Activated CD4-positive, alpha-beta T cell treated with anti-CD3 and anti-CD28 coated beads, Interleukin-2, amount 50 U/mL, for 4 hours (primary cell): Measurements from ENCODE around the gene PLSCR3.
A peak's percentile ranks its signal among the peaks of the same experiment; 100 is the strongest.

Experiments
- DNase-seq, 2 experiments: peaks; one replicate each; pipeline ENCODE4 v3.0.0-alpha.2; 2020

PLSCR3 gene

DNA sequence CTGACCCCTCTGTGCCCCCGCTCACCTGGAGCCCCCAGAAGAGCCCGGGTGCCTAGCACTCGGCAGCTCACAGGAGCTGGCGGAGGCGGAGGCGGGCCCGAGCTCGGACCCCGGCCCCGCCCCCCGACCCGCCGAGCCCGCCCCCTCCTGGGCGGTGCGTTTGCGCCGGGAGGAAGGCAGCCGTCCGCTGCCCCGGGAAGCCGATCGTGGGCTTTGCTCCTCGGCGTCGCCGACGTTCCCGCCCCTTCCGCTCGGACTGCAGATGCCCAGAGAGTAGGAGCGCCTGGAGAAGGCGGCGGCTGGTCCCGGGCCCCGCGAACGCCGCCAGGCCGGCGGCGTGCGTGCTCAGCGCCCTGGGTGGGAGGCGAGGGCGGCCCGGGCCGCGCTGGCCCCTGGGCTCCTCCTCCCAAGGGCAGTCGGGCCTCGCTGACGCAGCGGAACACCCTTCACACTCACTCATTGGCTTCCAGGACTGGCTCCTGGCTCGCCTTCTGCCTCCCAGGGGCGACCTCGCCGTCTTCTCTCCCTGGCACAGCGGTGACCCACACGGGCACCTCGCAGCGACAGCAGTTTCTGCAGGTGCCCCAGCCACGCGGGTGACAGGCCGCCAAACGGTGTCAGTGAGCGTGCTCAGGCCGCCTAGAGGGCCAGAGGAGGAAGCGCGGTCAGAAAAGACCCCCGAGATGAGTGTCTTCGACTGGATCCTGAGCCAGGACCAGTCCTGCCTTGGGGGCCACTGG, at the start of gene PLSCR3:
Gene PLSCR3 (minus strand): TSS at position 74 of the 740 bp plus-strand sequence. CDS start 415 bp downstream, outside the sequence.
- DNase-seq: peak; percentile 69 to 72

DNA sequence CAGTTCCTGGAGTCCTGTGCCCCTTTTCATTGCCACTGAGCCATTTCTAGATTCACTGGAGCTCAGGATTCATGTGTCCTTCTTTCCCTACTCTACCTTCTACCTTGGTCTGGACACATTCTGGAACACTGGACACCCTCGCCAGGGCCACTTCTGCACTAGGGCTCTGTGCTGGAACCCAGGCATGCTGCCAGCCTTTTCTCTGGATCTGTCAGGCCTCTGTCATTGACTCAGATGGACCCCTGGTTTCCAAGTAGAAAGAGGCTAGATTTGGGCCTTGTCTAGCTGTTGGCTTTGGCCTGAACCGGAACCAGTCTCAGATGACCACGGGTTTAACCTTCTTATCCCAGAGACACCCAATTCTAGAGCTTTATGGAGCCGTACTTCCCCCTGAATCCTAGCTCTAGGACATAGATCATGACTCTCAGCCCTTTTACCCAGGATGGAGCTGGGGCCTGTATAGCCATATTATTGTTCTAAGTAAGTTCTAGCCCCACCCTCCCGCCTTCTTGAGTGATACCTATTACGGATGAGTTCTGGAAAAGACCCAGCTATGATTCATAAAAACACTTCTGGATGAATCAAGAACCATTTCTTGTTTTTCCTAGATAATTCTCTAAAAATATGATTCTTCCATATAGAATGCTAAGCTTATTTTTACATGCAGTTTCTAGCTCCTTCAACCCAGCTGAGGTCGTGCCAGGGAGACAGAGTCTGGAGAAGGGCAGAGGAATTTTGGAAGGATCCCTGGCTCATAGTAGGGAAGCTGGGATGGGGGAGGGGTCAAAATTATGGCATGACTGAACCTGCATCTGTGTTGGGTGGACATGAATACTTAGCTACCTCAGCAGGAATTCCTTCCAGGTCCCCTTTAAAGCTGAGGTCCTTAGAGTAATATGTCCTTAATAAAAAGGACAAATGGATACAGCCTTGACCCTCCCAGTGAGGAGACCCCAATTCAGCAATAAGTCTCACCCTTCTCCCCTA, 49.5 kb upstream of the PLSCR3 start:
- no peak for DNase-seq

DNA sequence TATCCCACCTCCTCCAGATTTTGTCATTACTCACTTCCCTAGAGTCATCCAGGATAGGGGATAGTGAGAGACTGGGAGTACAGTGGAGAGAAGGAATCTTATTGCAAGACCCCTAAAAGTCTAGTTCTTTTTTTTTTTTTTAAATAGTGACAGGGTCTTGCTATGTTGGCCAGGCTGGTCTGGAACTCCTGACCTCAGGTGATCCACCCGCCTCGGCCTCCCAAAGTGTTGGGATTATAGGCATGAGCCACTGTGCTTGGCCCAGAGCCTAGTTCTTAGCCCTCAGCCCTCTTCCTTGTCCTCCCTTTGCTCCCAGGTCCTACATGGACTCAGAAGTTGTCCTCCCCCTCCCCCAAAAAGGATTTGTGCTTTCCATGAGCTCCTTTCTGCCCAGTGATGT, 47.8 kb upstream of the PLSCR3 start:
- DNase-seq: no peak

DNA sequence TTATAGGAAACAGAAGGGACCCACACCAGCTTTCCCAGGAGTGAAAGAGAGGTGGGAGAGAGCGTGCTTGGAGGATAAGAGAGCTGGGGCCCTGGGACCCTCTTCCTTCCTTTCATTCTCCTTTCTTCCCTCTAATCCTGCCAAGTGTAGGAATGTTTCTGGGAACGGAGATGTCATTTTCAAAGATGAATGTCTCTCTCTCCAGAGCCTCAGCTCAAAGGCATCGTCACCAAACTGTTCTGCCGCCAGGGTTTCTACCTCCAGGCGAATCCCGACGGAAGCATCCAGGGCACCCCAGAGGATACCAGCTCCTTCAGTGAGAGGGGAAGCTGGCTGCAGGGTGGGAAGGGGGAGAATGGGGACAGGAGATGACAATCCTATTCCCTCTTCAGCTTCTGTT, 46.9 kb upstream of the PLSCR3 start:
- DNase-seq: no peak

DNA sequence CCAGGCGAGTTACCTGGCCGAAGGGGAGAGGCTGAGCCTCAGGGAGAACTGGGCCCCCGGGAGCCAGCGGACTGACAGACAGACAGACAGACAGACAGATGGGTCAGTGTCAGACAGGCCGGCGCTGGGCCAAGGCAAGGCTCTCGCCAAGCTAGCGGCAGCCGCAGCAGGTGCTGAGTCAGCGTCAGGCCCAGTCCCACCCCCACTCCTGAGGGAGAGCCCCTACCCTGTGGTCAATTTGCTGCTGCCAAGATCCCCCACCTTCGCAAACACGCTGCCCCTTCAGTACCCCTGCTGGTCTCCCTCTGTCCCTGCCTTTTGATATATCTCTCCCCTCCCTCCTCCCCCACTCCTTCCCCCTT, 46.5 kb upstream of the PLSCR3 start:
- no peak for DNase-seq

DNA sequence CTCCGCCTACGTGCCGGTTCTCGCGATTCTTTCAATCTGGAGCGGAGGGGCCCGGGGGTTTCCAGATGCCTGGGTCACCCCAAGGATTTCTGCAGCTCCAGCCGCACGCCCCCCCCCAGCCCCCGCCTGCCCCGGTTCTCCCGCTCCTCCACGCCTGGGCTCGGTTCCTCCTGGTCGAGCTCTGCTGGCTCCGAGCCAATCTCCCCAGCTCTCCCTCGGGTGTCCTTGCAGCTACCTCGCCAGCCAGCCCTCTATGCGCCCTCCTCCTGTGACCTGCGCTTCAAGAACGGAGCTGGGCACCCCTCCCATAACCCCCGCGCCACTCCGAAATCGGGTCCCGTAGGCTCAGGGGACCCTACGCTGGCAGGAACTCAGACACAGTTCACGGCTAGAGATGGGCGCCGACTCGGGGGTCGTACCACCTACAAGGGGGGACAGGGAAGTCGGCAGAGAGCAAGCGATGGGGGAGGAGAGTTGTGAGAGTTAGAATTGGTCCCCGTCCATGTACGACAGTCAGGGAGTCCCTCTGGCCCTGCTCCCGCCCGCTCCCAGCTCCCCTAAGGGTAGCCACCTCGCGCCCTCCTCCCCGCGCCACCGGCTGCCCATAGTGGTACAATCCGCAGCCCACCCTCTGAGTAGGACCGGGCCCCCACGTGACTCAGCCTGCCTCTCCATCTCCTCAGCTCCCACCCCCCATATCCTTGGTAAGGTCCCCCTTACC, 45.9 kb upstream of the PLSCR3 start:
- no peak for DNase-seq

DNA sequence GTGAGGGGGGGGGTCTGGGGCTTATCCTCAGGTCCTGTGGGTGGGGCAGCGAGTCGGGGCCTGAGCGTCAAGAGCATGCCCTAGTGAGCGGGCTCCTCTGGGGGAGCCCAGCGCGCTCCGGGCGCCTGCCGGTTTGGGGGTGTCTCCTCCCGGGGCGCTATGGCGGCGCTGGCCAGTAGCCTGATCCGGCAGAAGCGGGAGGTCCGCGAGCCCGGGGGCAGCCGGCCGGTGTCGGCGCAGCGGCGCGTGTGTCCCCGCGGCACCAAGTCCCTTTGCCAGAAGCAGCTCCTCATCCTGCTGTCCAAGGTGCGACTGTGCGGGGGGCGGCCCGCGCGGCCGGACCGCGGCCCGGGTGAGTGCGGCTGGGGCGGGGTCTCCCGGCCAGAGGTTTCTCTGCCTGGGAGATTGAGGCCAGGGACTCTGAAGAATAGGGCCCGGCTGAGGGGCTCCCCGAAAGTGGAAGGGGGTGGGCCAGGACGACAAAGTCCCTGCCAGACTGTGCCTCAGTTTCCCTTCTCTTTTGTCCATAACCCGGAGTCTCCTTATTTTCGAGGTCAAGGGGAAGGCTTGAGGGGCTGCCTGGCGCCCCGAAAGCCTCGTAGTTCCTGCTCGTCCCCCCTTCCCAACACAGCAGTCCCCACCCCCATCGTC, 45.3 kb upstream of the PLSCR3 start, which contains the start of gene FGF11:
Gene FGF11 (plus strand): TSS at position 51 of the 651 bp plus-strand sequence. CDS start 109 bp downstream, at position 160.
- DNase-seq: no peak

DNA sequence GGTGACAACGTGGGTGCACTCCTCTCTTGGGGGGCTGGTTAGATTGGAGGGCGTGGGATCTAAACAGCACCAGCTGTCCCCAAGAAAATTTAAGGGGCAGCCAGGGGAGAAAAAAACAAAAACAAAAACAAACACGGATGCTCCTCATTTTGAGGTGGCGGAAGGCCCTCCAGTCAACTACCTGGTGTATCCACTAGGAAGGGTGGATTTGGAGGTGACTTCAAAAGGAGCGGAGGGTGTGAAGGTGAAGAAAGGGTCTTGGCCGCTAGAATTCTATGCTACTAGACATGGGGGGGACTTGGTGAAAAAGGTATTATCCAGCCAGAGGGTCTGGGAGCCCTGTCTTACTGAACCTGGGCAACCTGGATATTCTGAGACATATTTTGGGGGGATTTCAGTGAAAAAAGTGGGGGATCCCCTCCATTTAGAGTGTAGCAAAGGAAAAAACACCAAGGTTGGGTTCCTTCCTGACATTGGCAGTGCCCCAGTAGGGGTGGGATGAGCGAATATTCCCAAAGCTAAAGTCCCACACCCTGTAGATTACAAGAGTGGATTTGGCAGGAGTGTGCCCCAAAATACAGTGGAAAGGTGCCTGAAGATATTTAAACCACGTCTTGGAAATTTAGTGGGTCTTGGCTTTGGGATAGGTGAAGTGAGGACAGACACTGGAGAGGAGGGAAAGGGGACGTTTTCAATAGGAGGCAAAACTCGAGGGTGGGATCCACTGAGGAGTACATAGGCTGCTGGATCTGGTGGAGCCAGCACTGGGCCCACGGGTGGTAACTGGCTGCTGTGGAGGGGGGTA, 44.5 kb upstream of the PLSCR3 start:
- no peak for DNase-seq

DNA sequence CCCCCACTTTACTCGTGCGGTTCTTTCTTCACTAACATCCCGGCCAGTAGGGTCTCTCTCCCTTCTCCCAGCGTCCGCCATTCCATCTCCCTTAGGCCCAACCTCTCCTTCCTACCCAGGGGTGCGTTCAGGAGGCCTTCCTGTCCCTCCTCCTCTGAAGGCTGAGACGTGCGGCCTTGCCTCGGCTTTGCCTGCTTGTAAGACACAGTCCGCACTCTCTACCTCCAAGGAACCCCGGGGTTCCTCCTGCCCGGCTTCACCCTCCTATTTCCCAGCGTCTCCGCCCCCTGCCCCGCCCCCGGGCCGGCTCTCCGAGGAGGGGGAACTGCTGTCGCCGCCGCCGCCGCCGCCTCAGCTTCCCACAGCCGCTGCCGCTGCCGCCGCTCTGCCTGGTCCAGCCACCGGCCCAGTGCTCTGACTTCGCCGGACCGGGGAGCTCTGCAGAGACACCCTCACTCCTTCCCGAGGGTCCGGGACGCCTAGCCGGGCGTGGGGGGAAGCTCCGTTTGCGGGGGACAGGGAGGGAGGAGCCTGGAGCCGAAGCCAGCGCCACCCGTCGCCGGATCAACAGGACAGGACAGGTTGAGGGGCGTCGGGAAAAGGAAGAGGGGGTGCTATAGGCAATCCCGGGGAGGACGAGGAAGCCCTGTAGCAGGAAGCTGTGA, 43.8 kb upstream of the PLSCR3 start:
- DNase-seq: peak; percentile 51 to 60

DNA sequence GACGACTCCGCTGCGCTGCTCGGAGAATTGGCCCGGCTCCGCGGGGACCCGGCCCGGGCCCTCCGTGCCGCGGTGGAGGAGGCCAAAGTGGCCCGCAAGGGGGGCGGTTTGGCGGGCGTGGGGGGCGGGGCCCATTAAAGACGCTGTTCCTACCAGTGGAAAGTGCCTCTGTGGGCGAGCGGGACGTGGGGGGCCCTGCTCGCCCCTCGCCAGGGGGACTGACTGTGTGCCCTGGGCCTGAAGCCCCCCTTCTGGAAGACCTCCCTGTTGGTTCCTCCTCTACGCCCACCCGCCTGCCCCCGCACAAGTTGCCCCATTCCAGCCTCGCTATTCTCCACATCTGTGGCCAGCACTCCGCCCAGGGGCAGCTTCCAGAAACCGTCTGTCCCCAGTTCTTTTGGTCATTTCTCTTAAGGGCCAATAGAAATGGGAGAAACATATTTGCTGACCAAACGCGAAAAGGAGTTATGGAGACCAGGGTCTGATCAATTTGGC, 43.1 kb upstream of the PLSCR3 start:
- DNase-seq: no peak

DNA sequence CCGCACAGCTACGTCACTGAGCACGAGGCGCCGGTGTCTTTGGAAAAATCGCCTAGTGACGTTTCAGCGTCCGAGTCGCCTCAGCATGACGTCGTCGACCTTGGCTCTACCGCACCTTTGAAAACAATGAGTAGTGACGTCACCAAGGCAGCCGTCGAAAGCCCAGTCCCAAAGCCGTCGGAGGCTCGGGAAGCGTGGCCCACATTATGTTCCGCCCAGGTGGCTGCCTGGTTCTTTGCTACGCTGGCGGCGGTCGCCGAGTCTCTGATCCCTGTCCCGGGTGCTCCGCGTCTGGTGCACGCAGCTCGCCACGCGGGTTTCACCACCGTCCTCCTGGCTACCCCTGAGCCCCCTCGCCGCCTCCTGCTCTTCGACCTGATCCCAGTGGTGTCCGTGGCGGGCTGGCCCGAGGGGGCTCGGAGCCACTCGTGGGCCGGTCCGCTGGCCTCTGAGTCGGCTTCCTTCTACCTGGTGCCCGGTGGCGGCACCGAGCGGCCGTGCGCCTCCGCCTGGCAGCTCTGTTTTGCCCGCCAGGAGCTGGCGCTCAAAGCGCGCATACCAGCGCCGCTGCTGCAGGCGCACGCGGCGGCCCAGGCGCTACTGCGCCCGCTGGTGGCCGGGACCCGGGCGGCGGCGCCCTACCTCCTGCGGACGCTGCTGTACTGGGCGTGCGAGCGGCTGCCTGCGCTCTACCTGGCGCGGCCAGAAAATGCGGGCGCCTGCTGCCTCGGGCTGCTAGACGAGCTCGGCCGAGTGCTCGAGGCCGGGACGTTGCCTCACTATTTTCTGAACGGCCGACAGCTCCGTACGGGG, 42.4 kb upstream of the PLSCR3 start:
- peak; percentile 69 to 74 for DNase-seq

DNA sequence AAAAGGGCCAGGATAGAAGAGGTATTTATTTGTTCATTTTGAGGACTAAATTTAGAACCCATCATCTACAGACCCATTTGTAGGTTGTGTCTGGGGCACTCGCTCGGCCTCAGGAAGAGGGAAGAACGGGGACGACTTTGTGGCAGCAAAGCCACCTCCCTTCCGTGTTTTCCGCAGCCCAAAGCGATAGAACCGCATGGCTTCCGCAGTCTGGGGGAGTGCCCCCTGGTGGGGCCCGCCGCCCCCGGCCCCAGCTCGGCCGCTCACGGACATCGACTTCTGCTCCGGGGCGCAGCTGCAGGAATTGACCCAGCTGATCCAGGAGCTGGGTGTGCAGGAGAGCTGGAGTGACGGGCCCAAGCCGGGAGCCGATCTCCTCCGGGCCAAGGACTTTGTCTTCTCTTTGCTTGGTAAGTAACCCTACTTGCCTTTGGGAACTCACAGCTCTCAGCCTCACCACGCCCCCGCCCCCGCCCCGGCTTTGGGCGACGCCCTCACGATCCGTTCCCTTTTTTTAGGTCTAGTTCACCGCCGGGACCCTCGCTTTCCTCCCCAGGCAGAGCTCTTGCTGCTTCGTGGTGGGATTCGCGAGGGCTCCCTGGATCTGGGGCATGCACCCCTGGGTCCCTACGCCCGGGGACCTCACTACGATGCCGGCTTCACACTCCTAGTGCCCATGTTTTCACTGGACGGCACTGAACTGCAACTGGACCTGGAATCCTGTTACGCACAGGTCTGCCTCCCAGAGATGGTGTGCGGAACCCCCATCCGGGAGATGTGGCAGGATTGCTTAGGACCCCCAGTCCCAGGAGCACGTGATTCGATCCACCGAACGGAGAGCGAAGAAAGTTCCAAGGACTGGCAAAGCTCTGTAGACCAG, 41.6 kb upstream of the PLSCR3 start:
- peak; percentile 49 to 53 for DNase-seq

DNA sequence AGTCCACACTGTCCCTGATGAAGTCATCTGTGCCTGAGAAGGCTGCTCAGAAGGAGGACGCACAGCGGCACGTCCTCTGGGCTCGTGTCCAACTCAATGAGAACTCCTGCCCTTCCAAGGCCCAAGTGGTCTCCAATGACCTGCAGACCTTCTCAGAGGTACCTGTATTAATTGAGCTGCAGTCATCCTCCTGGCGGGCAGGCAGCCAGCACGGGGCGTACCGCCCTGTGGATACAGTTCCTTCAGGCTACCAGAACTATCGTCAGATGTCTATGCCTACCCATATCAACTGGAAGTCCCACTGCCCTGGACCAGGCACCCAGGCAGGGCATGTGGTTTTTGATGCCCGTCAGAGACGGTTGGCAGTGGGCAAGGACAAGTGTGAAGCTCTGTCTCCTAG, 38.0 kb upstream of the PLSCR3 start:
- no peak for DNase-seq

DNA sequence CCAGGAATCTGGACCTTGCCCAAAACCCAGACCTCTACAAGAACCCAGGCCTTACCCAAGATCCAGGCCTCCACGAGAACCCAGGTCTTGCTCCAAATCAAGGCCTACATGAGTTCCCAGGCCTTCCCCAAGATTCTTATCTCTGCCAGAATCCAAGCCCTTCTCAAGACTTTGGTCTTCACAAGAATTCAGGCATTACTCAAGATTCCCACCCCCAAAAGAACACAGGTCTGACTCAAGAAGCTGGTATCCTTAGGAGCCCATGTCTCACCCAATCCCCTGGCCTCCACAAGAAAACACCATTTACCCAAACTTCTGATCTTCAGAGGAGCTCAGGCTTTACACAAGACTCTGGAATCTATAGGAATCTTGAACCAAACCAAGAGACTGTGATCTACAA, 36.9 kb upstream of the PLSCR3 start:
- DNase-seq: no peak

DNA sequence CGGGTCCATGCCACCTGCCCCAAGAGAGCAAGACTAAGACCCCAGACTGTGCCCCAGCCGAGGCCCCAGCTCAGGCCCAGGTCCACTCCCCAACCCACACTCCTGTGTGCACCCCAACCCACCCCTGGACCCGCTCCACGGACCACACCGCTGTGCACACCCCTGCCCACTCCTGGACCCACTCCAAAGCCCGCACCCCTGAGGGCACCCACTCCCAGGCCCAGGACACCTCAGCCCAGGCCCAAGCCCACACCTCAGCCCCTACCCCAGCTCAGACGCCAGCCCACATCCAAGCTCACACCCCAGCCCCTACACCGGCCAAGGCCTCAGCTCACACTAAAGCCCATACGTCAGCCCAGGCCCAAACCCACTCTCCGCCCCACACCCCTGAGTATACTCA, 35.4 kb upstream of the PLSCR3 start:
- DNase-seq: no peak

DNA sequence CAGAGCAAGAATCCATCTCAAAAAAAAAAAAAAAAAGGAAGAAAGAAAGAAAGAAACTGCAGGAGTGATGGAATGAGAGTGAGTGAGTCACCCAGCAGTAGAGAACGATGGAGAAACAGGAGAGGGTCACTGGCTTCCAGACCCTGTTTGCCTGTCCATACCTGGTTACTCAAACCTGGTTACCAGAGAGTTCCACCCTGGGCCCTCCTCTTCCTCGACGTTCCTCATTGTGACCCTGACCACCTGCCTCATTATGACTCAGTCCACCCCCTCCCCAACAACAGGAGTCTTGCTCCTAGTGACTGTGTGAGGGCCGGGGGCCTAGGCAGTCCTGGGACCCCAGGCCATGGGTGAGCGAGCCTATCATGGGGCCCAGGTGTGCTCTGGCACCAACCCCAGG, 34.2 kb upstream of the PLSCR3 start, which contains the start of gene SPEM3:
Gene SPEM3 (plus strand): TSS at position 301 of the 400 bp plus-strand sequence. CDS start 46 bp downstream, at position 347.
- no peak for DNase-seq

DNA sequence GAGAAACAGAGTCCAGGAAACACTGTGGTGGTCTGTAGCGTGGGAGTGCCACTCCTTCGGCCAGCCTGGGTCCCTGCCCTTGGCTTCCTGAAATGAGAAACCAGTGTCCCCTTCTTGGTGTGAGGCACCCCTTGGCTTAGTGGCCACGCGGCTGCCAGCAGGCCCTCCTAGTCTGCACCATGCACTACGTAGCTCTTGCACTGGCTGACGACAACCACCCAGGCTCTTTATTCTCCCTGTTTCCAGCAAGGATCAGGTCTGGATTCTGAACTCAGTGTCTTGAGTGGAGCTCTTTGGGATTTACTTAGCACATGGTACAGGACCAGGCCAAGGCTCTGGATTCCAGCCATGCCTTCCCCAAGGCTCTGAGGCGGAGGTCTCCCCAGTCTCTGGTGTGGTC, 33.2 kb upstream of the PLSCR3 start:
- no peak for DNase-seq

DNA sequence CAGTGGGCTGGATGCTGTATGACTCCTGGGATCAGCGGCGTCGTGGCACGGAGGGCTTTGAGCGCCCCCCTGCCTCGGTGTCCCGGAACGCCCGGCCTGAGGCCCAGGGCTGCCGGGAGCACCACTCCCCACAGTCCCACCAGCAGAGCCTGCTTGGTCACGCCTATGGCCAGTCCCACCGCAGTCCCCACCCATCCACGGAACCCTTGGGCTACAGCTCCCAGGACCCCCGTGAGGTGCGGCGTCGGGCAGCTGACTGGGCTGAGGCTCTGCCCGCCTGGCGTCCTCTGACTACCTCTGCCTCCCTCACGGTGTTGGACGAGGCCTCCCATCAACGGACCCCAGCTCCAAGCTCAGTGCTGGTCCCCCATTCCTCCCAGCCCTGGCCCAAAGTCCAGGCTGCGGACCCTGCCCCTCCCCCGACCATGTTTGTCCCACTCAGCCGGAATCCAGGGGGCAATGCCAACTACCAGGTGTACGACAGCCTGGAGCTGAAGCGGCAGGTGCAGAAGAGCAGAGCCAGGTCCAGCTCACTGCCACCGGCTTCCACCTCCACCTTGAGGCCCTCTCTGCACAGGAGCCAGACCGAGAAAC, 32.7 kb upstream of the PLSCR3 start:
- DNase-seq: no peak
